Measurements from ENCODE around the gene SOX6. TPM values are rescaled to one million over a fixed set of nuclear protein-coding genes. Genes with fewer than 3 reads are reported as not detected.
A peak's percentile ranks its signal among the peaks of the same experiment; 100 is the strongest.

SOX6 gene
- total and polyA plus RNA-seq, 8 donors: 5.1 to 23.0 (median 18.7) TPM

DNA sequence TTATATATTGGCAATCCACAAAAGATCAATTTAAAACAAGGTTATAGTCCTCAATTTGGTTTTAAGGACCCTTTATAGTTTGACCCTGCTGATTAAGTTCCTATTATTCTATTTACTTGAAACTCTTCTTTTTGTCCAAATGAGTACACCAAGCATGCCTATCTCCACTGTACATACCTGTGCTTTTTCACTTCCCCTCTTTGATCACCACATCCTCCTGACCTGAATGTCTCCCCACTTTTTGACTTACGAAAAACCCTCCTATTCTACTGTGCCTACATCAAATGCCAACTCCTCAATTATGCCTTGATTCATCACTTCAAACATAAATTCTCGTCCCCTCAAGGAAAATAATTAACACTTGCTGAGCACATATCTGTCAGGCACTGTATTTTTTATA is 113.5 kb downstream of the SOX6 start:
- Histone ChIP-seq H3K4me3 (no peak overlapping the region), H3K27me3 (no peaks in the 10 kb centered on the region), H3K27ac (no peak overlapping the region), H3K36me3 (no peaks in the 10 kb centered on the region), H3K9me3 (no peaks in the 10 kb centered on the region), H3K4me1 (peaks cover 0 to 6% (median 0%) of the 10 kb centered on the region in 3 donors)
- DNase-seq: no peak
- 78 to 88% methylated on average over 2 of the region's 2 CpGs for WGBS, 2 donors
- FAIRE-seq: no peak
- intact Hi-C loops (cut with DNase I): no loop called here
- ATAC-seq: no peak
- no peak for TF ChIP-seq CTCF (IDR thresholded peaks at IDR 0.05)

- ATAC-seq: no peak
- Histone ChIP-seq H3K4me3 (no peak overlapping the region), H3K9me3 (no peaks in the 10 kb centered on the region), H3K27ac (no peak overlapping the region), H3K4me1 (peaks cover 0 to 6% (median 0%) of the 10 kb centered on the region in 3 donors), H3K27me3 (no peaks in the 10 kb centered on the region), H3K36me3 (no peaks in the 10 kb centered on the region)
- no peak for TF ChIP-seq CTCF (IDR thresholded peaks at IDR 0.05)
- 97 to 100% methylated on average over 1 of the region's 1 CpG for WGBS, 2 donors
- no peak for DNase-seq
- FAIRE-seq: no peak
- intact Hi-C loops (cut with DNase I): no loop called here
Measured at GRCh38 chr11:16240687-16241086, 115.7 kb downstream of the SOX6 start.

DNA sequence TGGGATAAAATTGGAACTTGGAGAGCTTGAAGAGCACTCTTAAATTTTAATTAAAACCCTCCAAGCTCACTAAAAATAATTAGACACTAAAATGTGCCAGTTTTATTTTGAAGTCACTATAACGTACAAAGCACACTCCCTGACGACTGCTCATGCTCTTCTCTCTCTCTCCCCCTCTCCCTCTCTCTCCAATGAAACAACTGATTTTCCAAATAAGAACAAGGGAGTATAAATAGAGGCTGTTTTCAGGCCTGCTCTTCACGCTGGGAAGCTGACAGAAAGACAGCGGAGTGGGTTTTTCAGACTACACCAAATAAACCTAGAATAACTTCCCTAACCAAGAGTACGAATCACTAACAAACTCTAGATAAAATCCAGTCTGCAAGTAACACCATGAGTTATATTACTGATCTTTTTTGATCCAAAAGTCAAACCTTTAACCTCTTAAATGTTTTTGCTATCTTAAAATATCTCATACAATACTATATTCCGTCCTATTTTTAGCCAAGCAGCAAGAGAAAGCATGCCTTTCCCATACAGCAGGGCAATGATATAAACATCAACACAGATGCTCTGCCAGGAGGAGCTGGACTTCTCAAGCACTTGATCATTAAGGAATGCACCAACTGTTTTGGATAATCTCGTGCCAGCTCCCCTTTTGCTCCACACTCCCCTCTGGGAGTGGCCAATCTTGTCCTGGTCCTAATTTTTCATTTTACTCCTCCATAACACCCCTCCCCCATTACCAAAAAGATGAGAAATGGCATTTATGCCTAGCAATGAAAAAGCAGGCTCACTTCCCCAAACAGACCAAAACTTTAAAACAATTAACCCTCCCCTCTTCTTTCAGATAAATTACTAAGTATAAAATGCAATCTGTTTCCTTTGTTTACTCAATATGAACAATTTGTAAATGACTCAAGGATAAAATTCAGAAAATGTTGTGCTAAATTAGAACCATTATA is 116.9 kb downstream of the SOX6 start:
- Histone ChIP-seq H3K4me1 (peaks cover 0 to 6% (median 0%) of the 10 kb centered on the region in 3 donors), H3K27me3 (no peaks in the 10 kb centered on the region), H3K4me3 (no peak overlapping the region), H3K9me3 (no peaks in the 10 kb centered on the region), H3K27ac (no peak overlapping the region), H3K36me3 (no peaks in the 10 kb centered on the region)
- intact Hi-C loops (cut with DNase I): no loop called here
- no peak for DNase-seq
- 63 to 64% methylated on average over 7 of the region's 7 CpGs for WGBS, 2 donors
- no peak for ATAC-seq
- TF ChIP-seq CTCF (IDR thresholded peaks at IDR 0.05): no peak
- FAIRE-seq: no peak

- Histone ChIP-seq H3K9me3 (no peaks in the 10 kb centered on the region), H3K27ac (peak overlapping the region in 1 of 4 donors; percentile 2), H3K36me3 (no peaks in the 10 kb centered on the region), H3K27me3 (no peaks in the 10 kb centered on the region), H3K4me1 (peaks cover 0 to 24% (median 8%) of the 10 kb centered on the region in 3 donors), H3K4me3 (no peak overlapping the region)
- WGBS, 2 donors: 24 to 42% methylated on average over 3 of the region's 3 CpGs
- intact Hi-C loops (cut with DNase I): no loop called here
- FAIRE-seq (no peak), DNase-seq (peak in 5 of 6 donors; percentile 49 to 87 (median 84)), ATAC-seq (peak; percentile 55 to 98 (median 92))
- no peak for TF ChIP-seq CTCF (IDR thresholded peaks at IDR 0.05)
Measured at GRCh38 chr11:16226245-16226644, 130.1 kb downstream of the SOX6 start.

GRCh38 chr11:16225623-16226022 is 130.7 kb downstream of the SOX6 start:
- intact Hi-C loops (cut with DNase I): no loop called here
- Histone ChIP-seq H3K36me3 (no peaks in the 10 kb centered on the region), H3K9me3 (no peaks in the 10 kb centered on the region), H3K27me3 (no peaks in the 10 kb centered on the region), H3K4me1 (peaks cover 0 to 24% (median 10%) of the 10 kb centered on the region in 3 donors), H3K4me3 (no peak overlapping the region), H3K27ac (peak overlapping the region in 1 of 4 donors; percentile 5)
- WGBS, 2 donors: 80 to 88% methylated on average over 1 of the region's 1 CpG
- FAIRE-seq (no peak), DNase-seq (no peak), ATAC-seq (no peak)
- TF ChIP-seq CTCF (IDR thresholded peaks at IDR 0.05): no peak

Measured in pancreas (tissue), 10 donors.